ENCODE data around the gene HMCN2.

The HMCN2 gene

DNA sequence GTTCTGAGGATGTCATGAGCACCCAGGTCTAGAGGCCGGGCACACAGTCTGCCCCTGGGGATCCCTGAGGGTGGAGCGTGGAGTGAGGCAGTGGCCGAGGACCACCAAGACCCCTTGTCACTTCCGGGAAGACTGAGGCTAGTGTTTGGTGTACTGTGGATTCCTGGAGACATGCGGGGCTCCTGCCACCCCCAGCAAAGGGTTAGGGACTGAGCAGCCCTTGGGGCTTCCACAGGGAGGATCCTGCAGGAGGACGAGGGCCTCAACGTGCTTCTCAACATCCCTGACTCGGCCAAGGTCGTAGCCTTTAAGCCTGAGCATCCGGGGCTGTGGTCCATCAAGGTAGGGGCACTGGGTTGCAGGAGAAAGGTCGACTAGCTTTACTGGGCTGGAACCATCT is 29.9 kb downstream of the HMCN2 start:
- TF ChIP-seq, protein P1, sequence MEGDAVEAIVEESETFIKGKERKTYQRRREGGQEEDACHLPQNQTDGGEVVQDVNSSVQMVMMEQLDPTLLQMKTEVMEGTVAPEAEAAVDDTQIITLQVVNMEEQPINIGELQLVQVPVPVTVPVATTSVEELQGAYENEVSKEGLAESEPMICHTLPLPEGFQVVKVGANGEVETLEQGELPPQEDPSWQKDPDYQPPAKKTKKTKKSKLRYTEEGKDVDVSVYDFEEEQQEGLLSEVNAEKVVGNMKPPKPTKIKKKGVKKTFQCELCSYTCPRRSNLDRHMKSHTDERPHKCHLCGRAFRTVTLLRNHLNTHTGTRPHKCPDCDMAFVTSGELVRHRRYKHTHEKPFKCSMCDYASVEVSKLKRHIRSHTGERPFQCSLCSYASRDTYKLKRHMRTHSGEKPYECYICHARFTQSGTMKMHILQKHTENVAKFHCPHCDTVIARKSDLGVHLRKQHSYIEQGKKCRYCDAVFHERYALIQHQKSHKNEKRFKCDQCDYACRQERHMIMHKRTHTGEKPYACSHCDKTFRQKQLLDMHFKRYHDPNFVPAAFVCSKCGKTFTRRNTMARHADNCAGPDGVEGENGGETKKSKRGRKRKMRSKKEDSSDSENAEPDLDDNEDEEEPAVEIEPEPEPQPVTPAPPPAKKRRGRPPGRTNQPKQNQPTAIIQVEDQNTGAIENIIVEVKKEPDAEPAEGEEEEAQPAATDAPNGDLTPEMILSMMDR (IDR thresholded peaks at IDR 0.05; ENCODE audit: extremely low read depth, insufficient read depth, missing control alignments), result no peak
- DNase-seq (ENCODE audit: low spot score), result no peak
- in situ Hi-C loops (cut with MboI; ENCODE audit: low pct_unique_long_range_greater_than_20kb, low sequenced_read_pairs, unreplicated experiment), result no loop called here

GRCh38 chr9:130295945-130296782 is 30.6 kb downstream of the HMCN2 start:
- in situ Hi-C loops (cut with MboI; ENCODE audit: low pct_unique_long_range_greater_than_20kb, low sequenced_read_pairs, unreplicated experiment), result no loop called here
- TF ChIP-seq, protein P1 (IDR thresholded peaks at IDR 0.05; ENCODE audit: extremely low read depth, insufficient read depth, missing control alignments), result no peak
- DNase-seq (ENCODE audit: low spot score), result no peak

DNA sequence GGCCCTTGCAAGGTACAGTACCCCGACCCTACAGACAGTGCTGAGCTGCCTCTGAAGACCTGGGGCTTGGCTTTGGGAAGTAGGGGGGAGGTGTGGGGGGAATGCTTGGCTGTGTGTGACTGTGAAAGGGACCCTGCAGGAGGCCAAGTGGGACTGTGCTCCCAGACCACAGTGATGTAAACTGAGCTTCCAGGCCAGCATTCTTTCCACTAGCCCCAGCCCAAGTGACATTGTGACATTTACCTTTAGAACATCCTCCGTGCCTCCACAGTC is 31.2 kb downstream of the HMCN2 start:
- in situ Hi-C loops (cut with MboI; ENCODE audit: low pct_unique_long_range_greater_than_20kb, low sequenced_read_pairs, unreplicated experiment), result no loop called here
- no peak for DNase-seq (ENCODE audit: low spot score)
- TF ChIP-seq, protein P1 (IDR thresholded peaks at IDR 0.05; ENCODE audit: extremely low read depth, insufficient read depth, missing control alignments), result no peak

DNA sequence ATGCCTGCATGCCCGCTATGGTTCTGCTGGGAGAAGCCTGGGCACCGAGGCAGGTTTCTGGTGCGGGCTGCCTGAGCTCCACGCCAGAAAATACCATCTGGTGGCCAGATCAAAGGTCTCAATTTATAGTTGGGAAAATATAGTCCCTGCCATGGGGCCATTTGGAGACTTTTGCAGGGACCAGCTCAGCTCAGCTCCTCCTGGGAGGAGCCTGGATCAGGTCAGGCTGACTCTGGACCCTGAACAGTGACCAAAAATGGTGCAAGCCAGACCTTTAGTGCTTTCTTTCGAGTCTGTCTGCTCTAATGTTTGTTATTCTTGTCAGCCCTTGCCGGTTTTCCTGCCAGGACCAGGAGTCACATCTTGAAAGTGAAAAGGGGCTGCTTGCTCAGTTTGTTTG is 31.8 kb downstream of the HMCN2 start:
- no peak for DNase-seq (ENCODE audit: low spot score)
- in situ Hi-C loops (cut with MboI; ENCODE audit: low pct_unique_long_range_greater_than_20kb, low sequenced_read_pairs, unreplicated experiment), result no loop called here
- TF ChIP-seq, protein P1 (IDR thresholded peaks at IDR 0.05; ENCODE audit: extremely low read depth, insufficient read depth, missing control alignments), result no peak

- TF ChIP-seq, protein P1 (IDR thresholded peaks at IDR 0.05; ENCODE audit: extremely low read depth, insufficient read depth, missing control alignments), result no peak
- in situ Hi-C loops (cut with MboI; ENCODE audit: low pct_unique_long_range_greater_than_20kb, low sequenced_read_pairs, unreplicated experiment), result no loop called here
- no peak for DNase-seq (ENCODE audit: low spot score)
Measured at GRCh38 chr9:130298662-130299279, 33.2 kb downstream of the HMCN2 start.

GRCh38 chr9:130299785-130300615 is 34.4 kb downstream of the HMCN2 start:
- TF ChIP-seq, protein P1 (IDR thresholded peaks at IDR 0.05; ENCODE audit: extremely low read depth, insufficient read depth, missing control alignments), result no peak
- no peak for DNase-seq (ENCODE audit: low spot score)
- in situ Hi-C loops (cut with MboI; ENCODE audit: low pct_unique_long_range_greater_than_20kb, low sequenced_read_pairs, unreplicated experiment), result no loop called here

Data from GM13977 (cell line).